K562 (cell line): ENCODE measurements around the gene FAM114A1. TPM values are rescaled to one million over a fixed set of nuclear protein-coding genes. Genes with fewer than 3 reads are reported as not detected.

Experiments
- ATF6 ChIP-seq: sonication (generic); formaldehyde crosslinking; IDR thresholded peaks from 2 replicates; pipeline ENCODE4 v1.4.0; 2020; ENCODE audit warnings: mild to moderate bottlenecking, missing genetic modification reagents
- ESRRA ChIP-seq: fragments of 450-650 bp; IDR thresholded peaks from 2 replicates; pipeline ENCODE4 v1.6.1; 2014; ENCODE audit warnings: low read depth, mild to moderate bottlenecking, moderate library complexity, borderline replicate concordance
- ZNF707 ChIP-seq: fragments of 250-450 bp; sonication (Bioruptor Pico); conservative IDR thresholded peaks from 2 replicates; pipeline ENCODE4 v1.8.0; 2022; ENCODE audit warnings: inconsistent platforms, mild to moderate bottlenecking, moderate library complexity
- polyA plus RNA-seq, 8 experiments: library from polyadenylated mRNA; depleted of rRNA in 4 of 8; stranded (reverse) in 5 of 8; unstranded in 3 of 8; fragments of >200 nt; fragmentation: Nextera tagmentation in 2 of 8; fragmentation: Illumina TruSeq in 1 of 8; extraction: Ambion mirVana in 2 of 8; extraction: Trizol in 1 of 8; gene quantifications; 2 replicates each; pipeline versions ENCODE4 v1.2.1 to v1.2.3, GENCODE V29; 2011 to 2014; ENCODE audit warnings: inconsistent platforms in 1 of 8, missing spikeins in 1 of 8
- total RNA-seq, 7 experiments: library from RNA; depleted of rRNA in 6 of 7; stranded (reverse); fragments of >200 nt in 6 of 7; fragmentation: Illumina TruSeq in 2 of 7; extraction: Trizol in 2 of 7; gene quantifications; 2 replicates each; pipeline versions ENCODE4 v1.2.1 to v1.2.3, GENCODE V29; 2011 to 2021; ENCODE audit warnings: low replicate concordance in 1 of 7
- TF ChIP-seq, protein P1 (sequence below): fragments of 450-650 bp; formaldehyde crosslinking; IDR thresholded peaks from 2 replicates; pipeline ENCODE4 v1.4.0; 2022; ENCODE audit warnings: mild to moderate bottlenecking, moderate library complexity
- TF ChIP-seq, protein P2 (sequence below): fragments of 250-450 bp; sonication (Bioruptor Pico); IDR thresholded peaks from 2 replicates; pipeline ENCODE4 v1.4.0; 2020; ENCODE audit warnings: mild to moderate bottlenecking, moderate library complexity, borderline replicate concordance

The FAM114A1 gene
- total and polyA plus RNA-seq, 9 of the 15 experiments (the other 6 are each of a cell fraction or from before 2014, with no cell fraction given): 1.8 to 12.0 (median 4.3) TPM

- TF ChIP-seq, protein P1, sequence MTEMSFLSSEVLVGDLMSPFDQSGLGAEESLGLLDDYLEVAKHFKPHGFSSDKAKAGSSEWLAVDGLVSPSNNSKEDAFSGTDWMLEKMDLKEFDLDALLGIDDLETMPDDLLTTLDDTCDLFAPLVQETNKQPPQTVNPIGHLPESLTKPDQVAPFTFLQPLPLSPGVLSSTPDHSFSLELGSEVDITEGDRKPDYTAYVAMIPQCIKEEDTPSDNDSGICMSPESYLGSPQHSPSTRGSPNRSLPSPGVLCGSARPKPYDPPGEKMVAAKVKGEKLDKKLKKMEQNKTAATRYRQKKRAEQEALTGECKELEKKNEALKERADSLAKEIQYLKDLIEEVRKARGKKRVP: no peak
- TF ChIP-seq ESRRA (0 out of 2 replicates have a peak, but pooled peaks have one; percentile 46), ZNF707 (no peak), ATF6 (CRISPR knock-in tag) (no peak)
- TF ChIP-seq, protein P2, sequence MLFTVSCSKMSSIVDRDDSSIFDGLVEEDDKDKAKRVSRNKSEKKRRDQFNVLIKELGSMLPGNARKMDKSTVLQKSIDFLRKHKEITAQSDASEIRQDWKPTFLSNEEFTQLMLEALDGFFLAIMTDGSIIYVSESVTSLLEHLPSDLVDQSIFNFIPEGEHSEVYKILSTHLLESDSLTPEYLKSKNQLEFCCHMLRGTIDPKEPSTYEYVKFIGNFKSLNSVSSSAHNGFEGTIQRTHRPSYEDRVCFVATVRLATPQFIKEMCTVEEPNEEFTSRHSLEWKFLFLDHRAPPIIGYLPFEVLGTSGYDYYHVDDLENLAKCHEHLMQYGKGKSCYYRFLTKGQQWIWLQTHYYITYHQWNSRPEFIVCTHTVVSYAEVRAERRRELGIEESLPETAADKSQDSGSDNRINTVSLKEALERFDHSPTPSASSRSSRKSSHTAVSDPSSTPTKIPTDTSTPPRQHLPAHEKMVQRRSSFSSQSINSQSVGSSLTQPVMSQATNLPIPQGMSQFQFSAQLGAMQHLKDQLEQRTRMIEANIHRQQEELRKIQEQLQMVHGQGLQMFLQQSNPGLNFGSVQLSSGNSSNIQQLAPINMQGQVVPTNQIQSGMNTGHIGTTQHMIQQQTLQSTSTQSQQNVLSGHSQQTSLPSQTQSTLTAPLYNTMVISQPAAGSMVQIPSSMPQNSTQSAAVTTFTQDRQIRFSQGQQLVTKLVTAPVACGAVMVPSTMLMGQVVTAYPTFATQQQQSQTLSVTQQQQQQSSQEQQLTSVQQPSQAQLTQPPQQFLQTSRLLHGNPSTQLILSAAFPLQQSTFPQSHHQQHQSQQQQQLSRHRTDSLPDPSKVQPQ (CRISPR knock-in tag): no peak
Observed at GRCh38 chr4:38905652-38906385, 38.2 kb downstream of the FAM114A1 start (continued).
